Measurements from ENCODE around the gene CIITA.
"Not testable (repeated sequence)": the region's sequence is repeated elsewhere in the genome, so short reads cannot be mapped to it uniquely, and the experiment has no call there.

CIITA gene

DNA sequence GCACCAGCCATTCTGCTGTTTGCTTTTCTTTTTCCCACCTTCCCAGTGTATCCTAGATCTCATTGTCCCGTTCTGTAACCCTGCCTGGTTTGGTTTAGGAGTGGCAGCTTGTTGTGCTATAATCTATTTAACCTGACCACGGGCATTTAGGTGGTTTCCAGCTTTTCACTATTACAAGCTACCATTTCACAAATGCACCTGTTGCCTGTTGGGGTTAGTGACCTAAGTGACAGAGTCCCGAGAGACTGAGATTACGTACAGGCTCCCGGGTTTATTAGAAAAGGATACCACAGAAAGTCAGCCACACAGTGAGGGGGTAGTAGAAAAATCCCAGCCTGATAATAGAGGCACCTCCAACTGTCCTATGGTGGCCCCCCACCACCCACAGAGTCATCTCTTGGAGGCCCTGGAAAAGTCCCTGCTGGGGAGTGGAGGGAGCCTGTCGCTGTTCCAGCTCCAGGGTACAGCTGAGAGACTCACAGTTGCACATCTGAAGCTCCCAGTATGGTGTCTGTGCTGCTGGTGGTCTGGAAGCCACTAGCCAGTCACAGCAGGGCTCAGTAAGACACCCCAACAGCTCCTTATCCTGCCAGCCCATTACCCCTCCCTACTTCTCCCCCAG lies 88.5 kb downstream of the CIITA start:
- TF ChIP-seq CTCF (IDR thresholded peaks at IDR 0.05), result no peak
- Histone ChIP-seq H3K36me3 (ENCODE audit: control insufficient read depth, insufficient read depth, low read length) (no peaks in the 10 kb centered on the region), H3K4me3 (ENCODE audit: low read depth, low read length) (no peak overlapping the region)

GRCh38 chr16:10966129-10966528 lies 89.1 kb downstream of the CIITA start:
- no peaks in the 10 kb centered on the region for H3K27me3 ChIP-seq (ENCODE audit: control insufficient read depth, insufficient read depth, low read length)
- H3K9ac ChIP-seq, result no peak overlapping the region
- no peak for TF ChIP-seq CTCF (IDR thresholded peaks at IDR 0.05)
- peaks cover 3% of the 10 kb centered on the region for H3K4me1 ChIP-seq
- no peak overlapping the region for H3K27ac ChIP-seq
- H3K79me2 ChIP-seq, result peaks cover 10% of the 10 kb centered on the region
- no peak overlapping the region for H3K4me3 ChIP-seq (ENCODE audit: low read depth, low read length)
- no peak overlapping the region for H3K4me2 ChIP-seq (ENCODE audit: low read length)
- H3K9me3 ChIP-seq (ENCODE audit: control insufficient read depth, low read length), result no peaks in the 10 kb centered on the region
- no peaks in the 10 kb centered on the region for H3K36me3 ChIP-seq (ENCODE audit: control insufficient read depth, insufficient read depth, low read length)
- H2AFZ ChIP-seq, result no peak overlapping the region

More for the DNA sequence above, 88.5 kb downstream of the CIITA start:
- H3K9ac ChIP-seq, result no peak overlapping the region
- H3K27ac ChIP-seq, result no peak overlapping the region
- H2AFZ ChIP-seq, result no peak overlapping the region
- peaks cover 3% of the 10 kb centered on the region for H3K4me1 ChIP-seq
- H3K4me2 ChIP-seq (ENCODE audit: low read length), result no peak overlapping the region
- H3K27me3 ChIP-seq (ENCODE audit: control insufficient read depth, insufficient read depth, low read length), result no peaks in the 10 kb centered on the region
- H3K79me2 ChIP-seq, result peaks cover 10% of the 10 kb centered on the region
- H3K9me3 ChIP-seq (ENCODE audit: control insufficient read depth, low read length), result no peaks in the 10 kb centered on the region

- H3K36me3 ChIP-seq (ENCODE audit: control insufficient read depth, insufficient read depth, low read length); H3K27ac ChIP-seq; H3K9ac ChIP-seq; H3K4me3 ChIP-seq (ENCODE audit: low read depth, low read length); H2AFZ ChIP-seq; H3K4me1 ChIP-seq; H3K9me3 ChIP-seq (ENCODE audit: control insufficient read depth, low read length); H3K4me2 ChIP-seq (ENCODE audit: low read length); H3K27me3 ChIP-seq (ENCODE audit: control insufficient read depth, insufficient read depth, low read length): not testable (repeated sequence)
- H3K79me2 ChIP-seq, result peaks cover 10% of the 10 kb centered on the region
Measured at GRCh38 chr16:10966559-10966958, 89.6 kb downstream of the CIITA start.

- Histone ChIP-seq H3K9me3 (ENCODE audit: control insufficient read depth, low read length) (no peaks in the 10 kb centered on the region), H3K9ac (no peak overlapping the region), H3K27ac (no peak overlapping the region), H2AFZ (no peak overlapping the region), H3K4me3 (ENCODE audit: low read depth, low read length) (no peak overlapping the region), H3K27me3 (ENCODE audit: control insufficient read depth, insufficient read depth, low read length) (no peaks in the 10 kb centered on the region), H3K36me3 (ENCODE audit: control insufficient read depth, insufficient read depth, low read length) (no peaks in the 10 kb centered on the region), H3K79me2 (peaks cover 11% of the 10 kb centered on the region), H3K4me2 (ENCODE audit: low read length) (no peak overlapping the region), H3K4me1 (peaks cover 3% of the 10 kb centered on the region)
- no peak for TF ChIP-seq CTCF (IDR thresholded peaks at IDR 0.05)
Measured at GRCh38 chr16:10967986-10968385, 91.0 kb downstream of the CIITA start.

GRCh38 chr16:10968498-10968897 lies 91.5 kb downstream of the CIITA start:
- no peak overlapping the region for H3K4me3 ChIP-seq (ENCODE audit: low read depth, low read length)
- no peak overlapping the region for H3K4me2 ChIP-seq (ENCODE audit: low read length)
- no peaks in the 10 kb centered on the region for H3K27me3 ChIP-seq (ENCODE audit: control insufficient read depth, insufficient read depth, low read length)
- H2AFZ ChIP-seq, result no peak overlapping the region
- peaks cover 14% of the 10 kb centered on the region for H3K79me2 ChIP-seq
- H3K36me3 ChIP-seq (ENCODE audit: control insufficient read depth, insufficient read depth, low read length), result no peaks in the 10 kb centered on the region
- H3K27ac ChIP-seq, result no peak overlapping the region
- H3K9me3 ChIP-seq (ENCODE audit: control insufficient read depth, low read length), result no peaks in the 10 kb centered on the region
- no peak for TF ChIP-seq CTCF (IDR thresholded peaks at IDR 0.05)
- peaks cover 3% of the 10 kb centered on the region for H3K4me1 ChIP-seq
- no peak overlapping the region for H3K9ac ChIP-seq
